SK-N-SH (cell line): ENCODE data around the gene MTHFD1L.
"Not testable (repeated sequence)": the region's sequence is repeated elsewhere in the genome, so short reads cannot be mapped to it uniquely, and the experiment has no call there.

Source experiments
- CTCF ChIP-seq: fragments of 200-600 bp; sonication (generic); IDR thresholded peaks from 2 replicates; pipeline ENCODE4 v1.6.1; 2017; ENCODE audit warnings: antibody characterized with exemption, mild to moderate bottlenecking, moderate library complexity
- EP300 ChIP-seq, 2 experiments: IDR thresholded peaks; 2 replicates each; pipeline versions ENCODE4 v1.4.0 to v1.6.1; 2012; ENCODE audit warnings: borderline replicate concordance in 1 of 2, low read depth in 1 of 2, low read length in 1 of 2
- EZH2phosphoT487 ChIP-seq: fragments of 200-600 bp; sonication (generic); IDR thresholded peaks from 2 replicates; pipeline ENCODE4 v1.6.1; 2017; ENCODE audit warnings: low read depth, mixed run types, mild to moderate bottlenecking, antibody characterized with exemption, moderate library complexity, borderline replicate concordance
- FOSL2 ChIP-seq: IDR thresholded peaks from 2 replicates; pipeline ENCODE4 v1.4.0; 2012; ENCODE audit warnings: low read depth, mild to moderate bottlenecking, moderate library complexity, borderline replicate concordance
- JUND ChIP-seq: IDR thresholded peaks from 2 replicates; pipeline ENCODE4 v1.4.0; 2012
- MAX ChIP-seq: IDR thresholded peaks from 2 replicates; pipeline ENCODE4 v1.4.0; 2012; ENCODE audit warnings: low read depth
- PBX3 ChIP-seq: IDR thresholded peaks from 2 replicates; pipeline ENCODE4; 2012
- POLR2AphosphoS5 ChIP-seq: IDR thresholded peaks from 2 replicates; pipeline ENCODE4 v1.6.1; 2012; ENCODE audit warnings: low read depth, low read length
- RXRA ChIP-seq: IDR thresholded peaks from 2 replicates; pipeline ENCODE4 v1.4.0; 2012; ENCODE audit warnings: low read depth, mild to moderate bottlenecking, borderline replicate concordance
- SIN3A ChIP-seq: IDR thresholded peaks from 2 replicates; pipeline ENCODE4 v1.6.1; 2012; ENCODE audit warnings: low read depth, mild to moderate bottlenecking, low read length, moderate library complexity, borderline replicate concordance
- TAF1 ChIP-seq: IDR thresholded peaks from 2 replicates; pipeline ENCODE4 v1.6.1; 2012; ENCODE audit warnings: low read depth, mild to moderate bottlenecking, low read length, moderate library complexity, borderline replicate concordance
- USF1 ChIP-seq: IDR thresholded peaks from 2 replicates; pipeline ENCODE4 v1.4.0; 2012; ENCODE audit warnings: low read depth, borderline replicate concordance
- ZBTB33 ChIP-seq: IDR thresholded peaks from 2 replicates; pipeline ENCODE4 v1.4.0; 2012; ENCODE audit warnings: low read depth, borderline replicate concordance

GRCh38 chr6:150854392-150854791 lies 11.1 kb upstream of the MTHFD1L start:
- TF ChIP-seq CTCF; SIN3A; ZBTB33; EP300 (IDR thresholded peaks at IDR 0.05; ENCODE audit: borderline replicate concordance in 1 of 2, low read depth in 1 of 2, low read length in 1 of 2); POLR2AphosphoS5; TAF1; USF1; MAX; PBX3; EZH2phosphoT487; JUND; FOSL2; RXRA: not testable (repeated sequence)
